ENCODE measurements around the gene OPRD1.

DNA sequence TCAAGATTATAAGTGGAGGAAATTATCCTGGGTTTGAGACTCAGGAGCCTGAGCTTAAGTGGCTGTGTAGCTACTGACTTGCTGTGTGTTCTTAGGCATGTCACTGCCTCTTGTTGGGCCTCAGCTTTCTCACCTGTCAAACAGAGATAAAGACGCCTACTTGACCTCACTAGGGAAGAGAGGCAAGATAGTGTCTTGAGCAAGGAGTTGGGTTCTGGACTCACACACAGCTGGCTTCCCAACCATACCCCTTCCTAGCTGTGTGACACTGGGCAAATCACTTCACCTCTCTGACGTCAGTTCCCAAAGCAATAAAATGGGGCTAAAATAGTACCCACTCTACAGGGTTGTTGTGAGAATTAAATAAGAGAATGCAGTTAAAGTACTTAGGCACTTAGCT, 90.8 kb downstream of the OPRD1 start:
- TF ChIP-seq, protein P1, sequence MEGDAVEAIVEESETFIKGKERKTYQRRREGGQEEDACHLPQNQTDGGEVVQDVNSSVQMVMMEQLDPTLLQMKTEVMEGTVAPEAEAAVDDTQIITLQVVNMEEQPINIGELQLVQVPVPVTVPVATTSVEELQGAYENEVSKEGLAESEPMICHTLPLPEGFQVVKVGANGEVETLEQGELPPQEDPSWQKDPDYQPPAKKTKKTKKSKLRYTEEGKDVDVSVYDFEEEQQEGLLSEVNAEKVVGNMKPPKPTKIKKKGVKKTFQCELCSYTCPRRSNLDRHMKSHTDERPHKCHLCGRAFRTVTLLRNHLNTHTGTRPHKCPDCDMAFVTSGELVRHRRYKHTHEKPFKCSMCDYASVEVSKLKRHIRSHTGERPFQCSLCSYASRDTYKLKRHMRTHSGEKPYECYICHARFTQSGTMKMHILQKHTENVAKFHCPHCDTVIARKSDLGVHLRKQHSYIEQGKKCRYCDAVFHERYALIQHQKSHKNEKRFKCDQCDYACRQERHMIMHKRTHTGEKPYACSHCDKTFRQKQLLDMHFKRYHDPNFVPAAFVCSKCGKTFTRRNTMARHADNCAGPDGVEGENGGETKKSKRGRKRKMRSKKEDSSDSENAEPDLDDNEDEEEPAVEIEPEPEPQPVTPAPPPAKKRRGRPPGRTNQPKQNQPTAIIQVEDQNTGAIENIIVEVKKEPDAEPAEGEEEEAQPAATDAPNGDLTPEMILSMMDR (IDR thresholded peaks at IDR 0.05), result no peak
- TF ChIP-seq EZH2 (IDR thresholded peaks at IDR 0.05; ENCODE audit: borderline replicate concordance, insufficient read depth, low read depth, low read length, poor library complexity, severe bottlenecking), result no peak

Measured in B cell (primary cell).